ENCODE measurements around the gene SPATA31C1. TPM values are rescaled to one million over a fixed set of nuclear protein-coding genes. Genes with fewer than 3 reads are reported as not detected.

The SPATA31C1 gene
- total RNA-seq, 5 donors from 2014 or later (not counting 1 experiment from before 2014, with no cell fraction given): not detected

DNA sequence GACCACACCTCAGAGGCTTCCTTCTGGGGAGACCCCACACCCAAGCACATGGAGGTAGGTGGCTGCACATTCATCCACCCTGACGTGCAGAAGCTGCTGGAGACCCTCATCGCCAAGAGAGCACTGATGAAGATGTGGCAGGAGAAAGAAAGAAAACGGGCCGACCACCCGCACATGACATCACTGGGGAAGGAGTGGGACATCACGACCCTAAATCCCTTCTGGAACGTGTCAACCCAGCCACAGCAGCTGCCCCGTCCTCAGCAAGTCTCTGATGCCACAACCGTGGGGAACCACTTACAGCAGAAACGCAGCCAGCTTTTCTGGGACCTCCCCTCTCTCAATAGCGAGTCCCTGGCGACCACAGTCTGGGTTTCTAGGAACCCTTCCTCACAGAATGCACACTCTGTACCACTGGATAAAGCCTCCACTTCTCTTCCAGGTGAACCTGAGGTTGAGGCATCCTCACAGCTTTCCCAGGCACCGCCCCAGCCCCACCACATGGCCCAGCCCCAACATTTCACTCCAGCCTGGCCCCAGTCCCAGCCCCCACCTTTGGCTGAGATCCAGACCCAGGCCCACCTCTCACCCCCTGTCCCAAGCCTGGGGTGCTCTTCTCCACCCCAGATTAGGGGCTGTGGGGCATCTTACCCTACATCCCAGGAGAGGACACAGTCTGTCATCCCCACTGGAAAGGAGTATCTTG, 32.1 kb upstream of the SPATA31C1 start:
- Mint-ChIP-seq H3K27me3 (peaks cover 0 to 9% of the 10 kb centered on the region in 2 donors), H3K36me3 (no peaks in the 10 kb centered on the region), H3K4me3 (no peak overlapping the region), H3K9me3 (no peaks in the 10 kb centered on the region), H3K4me1 (no peaks in the 10 kb centered on the region), H3K27ac (no peak overlapping the region)
- Histone ChIP-seq H3K36me3 (ENCODE audit: control insufficient read depth in 2 of 2, extremely low read depth in 1 of 2, insufficient read depth in 1 of 2, low read length in 1 of 2) (no peaks in the 10 kb centered on the region), H3K27me3 (replicated peaks in 1 of 2; ENCODE audit: control insufficient read depth in 2 of 2, extremely low read depth in 1 of 2, insufficient read depth in 2 of 2, low read length in 1 of 2) (peaks cover 0 to 28% of the 10 kb centered on the region in 2 experiments), H3K9me3 (no peaks in the 10 kb centered on the region), H3K4me3 (ENCODE audit: control insufficient read depth in 1 of 2, extremely low read depth in 1 of 2, low read length in 1 of 2) (no peak overlapping the region), H3K4me1 (ENCODE audit: control insufficient read depth in 1 of 2, extremely low read depth in 1 of 2, insufficient read depth in 2 of 2, low read length in 2 of 2) (peaks cover 0 to 4% of the 10 kb centered on the region in 2 experiments), H3K27ac (ENCODE audit: low read length) (no peak overlapping the region)
- ATAC-seq (replicated peaks in 1 of 4) (no peak), DNase-seq (no peak)
- POLR2A ChIA-PET: no interaction called here
- CTCF ChIA-PET: no interaction called here
- WGBS (ENCODE audit: insufficient coverage): 52% methylated on average over 6 of the region's 13 CpGs

DNA sequence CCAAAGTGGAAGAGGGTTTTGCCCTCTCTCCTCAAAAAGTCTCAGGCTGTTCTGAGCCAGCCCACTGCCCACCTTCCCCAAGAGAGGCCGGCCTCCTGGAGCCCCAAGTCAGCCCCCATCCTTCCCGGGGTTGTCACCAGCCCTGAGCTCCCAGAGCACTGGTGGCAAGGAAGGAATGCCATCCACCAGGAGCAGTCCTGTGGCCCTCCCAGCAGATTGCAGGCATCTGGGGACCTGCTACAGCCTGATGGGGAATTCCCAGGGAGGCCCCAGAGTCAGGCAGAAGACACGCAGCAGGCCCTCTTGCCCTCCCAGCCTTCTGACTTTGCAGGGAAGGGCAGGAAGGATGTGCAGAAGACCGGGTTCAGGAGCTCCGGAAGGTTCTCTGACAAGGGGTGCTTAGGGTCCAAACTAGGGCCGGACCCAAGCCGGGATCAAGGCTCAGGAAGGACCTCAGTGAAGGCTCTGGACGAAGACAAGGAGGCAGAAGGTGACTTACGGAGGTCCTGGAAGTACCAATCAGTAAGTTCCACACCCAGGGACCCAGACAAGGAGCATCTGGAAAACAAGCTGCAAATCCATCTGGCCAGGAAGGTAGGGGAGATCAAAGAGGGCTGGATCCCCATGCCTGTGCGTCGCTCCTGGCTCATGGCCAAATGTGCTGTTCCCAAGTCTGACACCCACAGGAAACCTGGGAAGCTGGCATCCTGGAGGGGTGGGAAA, 31.4 kb upstream of the SPATA31C1 start:
- no peaks in the 10 kb centered on the region for H3K9me3 ChIP-seq
- Mint-ChIP-seq H3K27ac (no peak overlapping the region), H3K4me3 (no peak overlapping the region)

DNA sequence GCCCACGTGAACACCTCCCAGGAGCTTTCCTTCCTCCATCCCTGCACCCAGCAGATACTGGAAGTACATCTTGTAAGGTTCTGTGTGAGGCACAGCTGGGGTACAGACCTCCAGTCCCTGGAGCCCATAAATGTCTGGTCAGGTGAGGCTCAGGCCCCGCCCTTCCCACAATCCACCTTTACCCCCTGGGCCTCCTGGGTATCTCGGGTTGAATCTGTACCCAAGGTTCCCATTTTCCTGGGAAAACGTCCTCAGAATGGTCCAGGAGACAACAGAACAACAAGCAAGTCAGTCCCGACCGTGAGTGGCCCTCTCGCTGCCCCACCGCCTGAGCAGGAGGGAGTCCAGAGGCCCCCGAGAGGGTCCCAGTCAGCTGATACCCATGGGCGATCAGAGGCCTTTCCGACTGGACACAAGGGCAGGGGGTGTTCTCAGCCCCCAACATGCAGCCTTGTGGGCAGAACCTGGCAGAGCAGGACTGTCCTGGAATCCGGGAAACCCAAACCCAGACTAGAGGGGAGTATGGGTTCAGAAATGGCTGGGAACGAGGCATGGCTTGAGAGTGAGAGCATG, 30.7 kb upstream of the SPATA31C1 start:
- Mint-ChIP-seq H3K4me3 (no peak overlapping the region), H3K36me3 (no peaks in the 10 kb centered on the region), H3K27ac (no peak overlapping the region), H3K4me1 (no peaks in the 10 kb centered on the region), H3K27me3 (peaks cover 0 to 9% of the 10 kb centered on the region in 2 donors), H3K9me3 (no peaks in the 10 kb centered on the region)
- DNase-seq (no peak), ATAC-seq (replicated peaks in 1 of 4) (no peak)
- 69% methylated on average over 12 of the region's 13 CpGs for WGBS (ENCODE audit: insufficient coverage)
- ChIA-PET POLR2A (no interaction called here), CTCF (no interaction called here)
- no peaks in the 10 kb centered on the region for H3K36me3 ChIP-seq (ENCODE audit: control insufficient read depth in 2 of 2, extremely low read depth in 1 of 2, insufficient read depth in 1 of 2, low read length in 1 of 2)
- no peaks in the 10 kb centered on the region for H3K4me1 ChIP-seq (ENCODE audit: control insufficient read depth in 1 of 2, extremely low read depth in 1 of 2, insufficient read depth in 2 of 2, low read length in 2 of 2)
- H3K4me3 ChIP-seq (ENCODE audit: control insufficient read depth in 1 of 2, extremely low read depth in 1 of 2, low read length in 1 of 2): no peak overlapping the region
- H3K27me3 ChIP-seq (replicated peaks in 1 of 2; ENCODE audit: control insufficient read depth in 2 of 2, extremely low read depth in 1 of 2, insufficient read depth in 2 of 2, low read length in 1 of 2): peaks cover 0 to 31% of the 10 kb centered on the region in 2 experiments
- H3K9me3 ChIP-seq: no peaks in the 10 kb centered on the region
- H3K27ac ChIP-seq (ENCODE audit: low read length): no peak overlapping the region

More for the DNA sequence above, 31.4 kb upstream of the SPATA31C1 start:
- ATAC-seq (replicated peaks in 1 of 4) (no peak), DNase-seq (no peak)
- H3K36me3 Mint-ChIP-seq: no peaks in the 10 kb centered on the region
- WGBS (ENCODE audit: insufficient coverage): 79% methylated on average over 9 of the region's 11 CpGs
- ChIA-PET CTCF (no interaction called here), POLR2A (no interaction called here)
- Histone ChIP-seq H3K27ac (ENCODE audit: low read length) (no peak overlapping the region), H3K27me3 (replicated peaks in 1 of 2; ENCODE audit: control insufficient read depth in 2 of 2, extremely low read depth in 1 of 2, insufficient read depth in 2 of 2, low read length in 1 of 2) (peaks cover 0 to 31% of the 10 kb centered on the region in 2 experiments), H3K36me3 (ENCODE audit: control insufficient read depth in 2 of 2, extremely low read depth in 1 of 2, insufficient read depth in 1 of 2, low read length in 1 of 2) (no peaks in the 10 kb centered on the region), H3K4me1 (ENCODE audit: control insufficient read depth in 1 of 2, extremely low read depth in 1 of 2, insufficient read depth in 2 of 2, low read length in 2 of 2) (no peaks in the 10 kb centered on the region), H3K4me3 (ENCODE audit: control insufficient read depth in 1 of 2, extremely low read depth in 1 of 2, low read length in 1 of 2) (no peak overlapping the region)
- H3K4me1 Mint-ChIP-seq: no peaks in the 10 kb centered on the region
- H3K27me3 Mint-ChIP-seq: peaks cover 0 to 9% of the 10 kb centered on the region in 2 donors
- no peaks in the 10 kb centered on the region for H3K9me3 Mint-ChIP-seq

DNA sequence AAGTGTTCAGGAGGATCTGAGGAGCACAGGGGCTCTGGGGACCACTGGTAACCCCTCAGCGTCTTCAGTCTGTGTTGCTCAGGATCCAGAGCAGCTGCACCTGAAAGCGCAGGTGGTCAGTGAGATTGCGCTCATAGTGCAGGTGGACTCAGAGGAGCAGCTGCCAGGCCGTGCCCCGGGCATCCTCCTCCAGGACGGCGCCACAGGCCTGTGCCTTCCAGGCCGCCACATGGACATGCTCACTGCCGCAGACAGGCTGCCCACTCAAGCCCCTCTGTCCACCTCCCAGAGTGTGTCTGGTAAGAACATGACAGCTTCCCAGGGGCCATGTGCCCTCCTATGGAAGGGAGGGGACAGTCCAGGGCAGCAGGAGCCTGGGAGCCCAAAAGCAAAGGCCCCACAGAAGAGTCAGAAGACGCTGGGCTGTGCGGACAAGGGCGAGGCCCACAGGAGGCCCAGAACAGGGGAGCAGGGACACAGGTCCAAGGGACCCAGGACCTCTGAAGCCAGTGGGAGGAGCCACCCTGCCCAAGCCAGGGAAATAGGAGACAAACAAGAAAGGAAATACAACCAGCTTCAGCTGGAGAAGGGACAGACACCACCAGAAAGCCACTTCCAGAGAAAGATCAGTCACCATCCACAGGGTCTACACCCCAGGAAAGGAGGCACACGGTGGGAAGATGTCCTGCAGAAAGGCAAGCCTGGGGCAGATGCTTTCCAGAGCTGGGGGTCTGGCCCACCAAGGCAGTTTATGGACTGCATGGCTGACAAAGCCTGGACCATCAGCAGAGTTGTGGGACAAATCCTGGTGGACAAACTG, 29.9 kb upstream of the SPATA31C1 start:
- ATAC-seq (replicated peaks in 1 of 4) (no peak), DNase-seq (no peak)
- H3K4me1 ChIP-seq (ENCODE audit: control insufficient read depth in 1 of 2, extremely low read depth in 1 of 2, insufficient read depth in 2 of 2, low read length in 2 of 2): no peaks in the 10 kb centered on the region
- Mint-ChIP-seq H3K27ac (no peak overlapping the region), H3K9me3 (no peaks in the 10 kb centered on the region), H3K4me1 (no peaks in the 10 kb centered on the region), H3K27me3 (peaks cover 0 to 9% of the 10 kb centered on the region in 2 donors), H3K36me3 (no peaks in the 10 kb centered on the region), H3K4me3 (no peak overlapping the region)
- H3K27ac ChIP-seq (ENCODE audit: low read length): no peak overlapping the region
- 83% methylated on average over 9 of the region's 13 CpGs for WGBS (ENCODE audit: insufficient coverage)
- no peak overlapping the region for H3K4me3 ChIP-seq (ENCODE audit: control insufficient read depth in 1 of 2, extremely low read depth in 1 of 2, low read length in 1 of 2)
- POLR2A ChIA-PET: no interaction called here
- H3K27me3 ChIP-seq (replicated peaks in 1 of 2; ENCODE audit: control insufficient read depth in 2 of 2, extremely low read depth in 1 of 2, insufficient read depth in 2 of 2, low read length in 1 of 2): peaks cover 0 to 31% of the 10 kb centered on the region in 2 experiments
- no peaks in the 10 kb centered on the region for H3K9me3 ChIP-seq
- CTCF ChIA-PET: no interaction called here
- H3K36me3 ChIP-seq (ENCODE audit: control insufficient read depth in 2 of 2, extremely low read depth in 1 of 2, insufficient read depth in 1 of 2, low read length in 1 of 2): no peaks in the 10 kb centered on the region

DNA sequence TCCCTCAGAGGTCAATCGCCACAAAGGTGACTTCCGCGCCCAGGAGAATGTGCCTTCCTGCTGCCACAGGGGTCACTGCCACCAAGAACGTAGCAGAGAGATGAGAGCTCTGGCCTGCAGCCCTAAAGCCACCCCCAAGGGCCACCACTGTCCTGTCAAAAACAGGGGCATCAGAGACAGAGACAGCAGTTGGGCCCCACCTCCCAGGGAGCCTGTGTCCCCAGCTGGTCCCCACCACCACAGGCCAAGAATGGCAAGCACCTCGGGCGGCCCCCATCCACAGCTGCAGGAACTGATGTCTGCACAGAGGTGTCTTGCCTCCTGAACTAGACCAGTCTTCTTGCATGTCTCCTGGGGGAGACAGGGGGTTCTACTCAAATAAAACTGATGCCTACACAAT, 29.3 kb upstream of the SPATA31C1 start:
- Mint-ChIP-seq H3K36me3 (no peaks in the 10 kb centered on the region), H3K27ac (no peak overlapping the region), H3K9me3 (no peaks in the 10 kb centered on the region), H3K4me1 (no peaks in the 10 kb centered on the region), H3K4me3 (no peak overlapping the region), H3K27me3 (peaks cover 0 to 9% of the 10 kb centered on the region in 2 donors)
- ChIA-PET POLR2A (no interaction called here), CTCF (no interaction called here)
- DNase-seq: no peak
- 71% methylated on average over 4 of the region's 6 CpGs for WGBS (ENCODE audit: insufficient coverage)
- no peaks in the 10 kb centered on the region for H3K4me1 ChIP-seq (ENCODE audit: control insufficient read depth in 1 of 2, extremely low read depth in 1 of 2, insufficient read depth in 2 of 2, low read length in 2 of 2)
- no peak for ATAC-seq (replicated peaks in 1 of 4)
- no peaks in the 10 kb centered on the region for H3K9me3 ChIP-seq
- H3K27me3 ChIP-seq (replicated peaks in 1 of 2; ENCODE audit: control insufficient read depth in 2 of 2, extremely low read depth in 1 of 2, insufficient read depth in 2 of 2, low read length in 1 of 2): peaks cover 0 to 28% of the 10 kb centered on the region in 2 experiments
- H3K27ac ChIP-seq (ENCODE audit: low read length): no peak overlapping the region
- no peak overlapping the region for H3K4me3 ChIP-seq (ENCODE audit: control insufficient read depth in 1 of 2, extremely low read depth in 1 of 2, low read length in 1 of 2)
- H3K36me3 ChIP-seq (ENCODE audit: control insufficient read depth in 2 of 2, extremely low read depth in 1 of 2, insufficient read depth in 1 of 2, low read length in 1 of 2): no peaks in the 10 kb centered on the region
